Measurements from ENCODE around the gene BET1. TPM values are rescaled to one million over a fixed set of nuclear protein-coding genes. Genes with fewer than 3 reads are reported as not detected.

BET1 gene
- total and polyA plus RNA-seq, 2 of the 8 experiments (the other 6 are each of a cell fraction or from before 2014, with no cell fraction given): 20.6 to 31.7 TPM

DNA sequence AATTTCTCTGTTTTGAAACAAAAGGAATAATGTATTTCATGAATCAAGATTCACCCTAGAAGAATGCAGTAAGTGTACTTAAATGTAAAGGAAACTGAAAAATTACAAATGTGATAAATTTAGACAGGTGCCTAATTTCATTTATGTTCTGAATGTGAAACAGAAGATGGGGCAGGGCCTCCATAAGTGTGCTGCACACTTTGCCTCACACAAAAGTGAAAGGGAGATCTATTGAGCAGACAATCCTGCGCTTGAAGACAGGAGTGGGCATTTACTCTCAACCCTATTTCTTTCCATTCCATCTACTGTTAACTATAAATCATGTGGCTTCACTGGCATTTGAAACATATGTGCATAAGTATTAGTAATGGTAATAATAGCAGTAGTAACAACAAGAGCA is 46.4 kb downstream of the BET1 start (continued):
- TF ChIP-seq, protein P1, sequence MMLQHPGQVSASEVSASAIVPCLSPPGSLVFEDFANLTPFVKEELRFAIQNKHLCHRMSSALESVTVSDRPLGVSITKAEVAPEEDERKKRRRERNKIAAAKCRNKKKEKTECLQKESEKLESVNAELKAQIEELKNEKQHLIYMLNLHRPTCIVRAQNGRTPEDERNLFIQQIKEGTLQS (IDR thresholded peaks at IDR 0.05; ENCODE audit: insufficient read depth, low read depth, low read length): no peak
- no peak for TF ChIP-seq TBP (IDR thresholded peaks at IDR 0.05; ENCODE audit: low read depth, low read length)
